HG03558 (cell line): Measurements from ENCODE around the gene TMLHE.
A peak's percentile ranks its signal among the peaks of the same experiment; 100 is the strongest.
"Not testable (repeated sequence)": the region's sequence is repeated elsewhere in the genome, so short reads cannot be mapped to it uniquely, and the experiment has no call there.

ENCODE experiments used
- ATAC-seq: cut with Tn5 transposase; IDR thresholded peaks from one replicate; pipeline ENCODE4 v1.9.1; 2021; ENCODE audit warnings: moderate number of reproducible peaks; ENCODE audit not compliant: unreplicated experiment; ENCODE audit errors: extremely low read depth

The TMLHE gene

GRCh38 chrX:155612312-155613224 lies at the start of gene TMLHE, which contains the start of gene SPRY3:
Gene TMLHE, minus strand, starts transcription at chrX:155612952. Its CDS starts 67,676 bp downstream, at chrX:155545276.
Gene SPRY3, plus strand, starts transcription at chrX:155612586.
- ATAC-seq = no peak

- no peak for ATAC-seq
Measured at GRCh38 chrX:155662282-155662681, 49.5 kb upstream of the TMLHE start.

DNA sequence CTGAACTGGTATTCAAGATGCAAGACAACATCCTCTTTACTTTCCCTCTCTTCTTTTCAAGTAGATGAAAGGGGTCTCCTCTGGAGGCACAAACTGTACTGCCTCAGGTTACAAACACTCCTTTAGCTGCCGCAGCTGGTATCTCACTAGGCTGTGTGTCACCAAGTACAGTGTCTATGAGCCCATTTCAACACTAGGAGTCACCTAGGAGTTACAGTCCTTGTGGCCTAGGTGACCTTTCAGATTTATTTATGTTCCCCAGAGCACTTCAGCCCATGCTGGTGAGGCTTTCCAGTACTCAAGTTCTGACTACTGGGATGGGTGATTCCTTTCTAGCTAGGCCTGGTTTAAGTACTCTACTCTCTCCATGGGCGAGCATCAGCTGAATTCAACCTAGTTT lies 32.4 kb upstream of the TMLHE start:
- ATAC-seq = no peak

GRCh38 chrX:155643240-155643639 lies 30.5 kb upstream of the TMLHE start:
- no peak for ATAC-seq

DNA sequence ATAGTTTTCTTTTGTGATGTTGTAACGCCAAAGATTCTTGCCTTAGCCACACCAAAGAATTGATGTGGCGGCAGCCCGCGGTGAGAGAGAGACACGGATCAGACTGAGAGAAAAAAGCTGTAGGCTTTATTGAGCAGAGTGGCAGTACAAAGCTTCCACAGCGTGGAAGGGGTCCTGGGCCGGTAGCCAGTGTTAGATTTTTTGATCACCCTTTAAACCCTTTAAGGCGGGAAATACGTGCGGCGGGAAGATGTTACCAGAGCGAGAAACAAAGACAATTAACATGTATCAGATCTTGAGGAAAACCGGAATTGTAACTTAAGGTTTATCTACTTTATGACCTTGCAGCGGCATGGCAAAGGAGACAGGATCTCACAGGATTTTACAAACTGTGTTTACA lies 28.6 kb upstream of the TMLHE start:
- ATAC-seq = not testable (repeated sequence)

DNA sequence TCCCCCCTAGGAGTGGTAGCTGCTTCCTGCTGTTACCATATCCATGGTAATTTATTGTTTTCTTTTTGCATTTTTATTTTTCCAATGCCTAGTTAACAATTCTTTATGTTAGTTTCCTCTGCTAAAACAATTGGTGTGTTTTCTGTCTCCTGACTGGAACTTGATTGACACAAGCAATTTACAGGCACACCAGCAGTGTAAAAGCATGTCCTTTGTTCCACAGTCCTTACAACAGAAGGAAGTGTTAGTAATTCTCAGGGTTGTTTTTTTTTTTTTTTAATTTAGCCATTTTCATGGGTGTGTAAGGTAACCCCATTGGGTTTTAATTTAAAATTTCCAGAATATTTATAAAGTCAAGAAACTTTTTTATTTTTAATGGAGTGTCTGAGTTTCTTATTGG lies 25.0 kb upstream of the TMLHE start:
- ATAC-seq = no peak

DNA sequence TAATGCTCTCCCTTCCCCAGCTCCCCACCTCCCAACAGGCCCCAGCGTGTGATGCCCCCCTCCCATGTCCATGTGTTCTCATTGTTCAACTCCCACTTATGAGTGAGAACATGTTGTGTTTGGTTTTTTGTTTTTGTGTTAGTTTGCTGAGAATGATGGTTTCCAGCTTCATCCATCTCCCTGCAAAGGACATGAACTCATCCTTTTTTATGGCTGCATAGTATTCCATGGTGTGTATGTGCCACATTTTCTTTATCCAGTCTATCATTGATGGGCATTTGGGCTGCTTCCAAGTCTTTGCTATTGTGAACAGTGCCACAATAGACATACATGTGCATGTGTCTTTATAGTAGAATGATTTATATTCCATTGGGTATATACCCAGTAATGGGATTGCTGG lies 22.3 kb upstream of the TMLHE start:
- not testable (repeated sequence) for ATAC-seq

- peak; percentile 52 for ATAC-seq
Measured at GRCh38 chrX:155632431-155633100, 19.8 kb upstream of the TMLHE start.

DNA sequence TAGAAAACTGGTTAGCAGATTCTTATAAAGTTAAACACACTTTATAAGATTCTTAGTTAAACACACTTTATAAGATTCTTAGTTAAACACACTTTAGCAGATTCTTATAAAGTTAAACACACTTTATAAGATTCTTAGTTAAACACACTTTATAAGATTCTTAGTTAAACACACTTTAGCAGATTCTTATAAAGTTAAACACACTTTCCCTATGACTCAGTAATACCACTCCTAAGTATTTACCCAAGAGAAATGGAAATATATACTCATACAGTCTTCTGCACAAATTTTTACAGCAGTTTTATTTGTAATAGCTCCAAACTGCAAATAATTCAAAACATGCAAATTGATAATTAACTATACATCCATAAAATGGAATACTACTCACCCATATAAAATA lies 7.4 kb upstream of the TMLHE start:
- ATAC-seq = not testable (repeated sequence)

GRCh38 chrX:155615938-155616337 lies 3.2 kb upstream of the TMLHE start:
- no peak for ATAC-seq

DNA sequence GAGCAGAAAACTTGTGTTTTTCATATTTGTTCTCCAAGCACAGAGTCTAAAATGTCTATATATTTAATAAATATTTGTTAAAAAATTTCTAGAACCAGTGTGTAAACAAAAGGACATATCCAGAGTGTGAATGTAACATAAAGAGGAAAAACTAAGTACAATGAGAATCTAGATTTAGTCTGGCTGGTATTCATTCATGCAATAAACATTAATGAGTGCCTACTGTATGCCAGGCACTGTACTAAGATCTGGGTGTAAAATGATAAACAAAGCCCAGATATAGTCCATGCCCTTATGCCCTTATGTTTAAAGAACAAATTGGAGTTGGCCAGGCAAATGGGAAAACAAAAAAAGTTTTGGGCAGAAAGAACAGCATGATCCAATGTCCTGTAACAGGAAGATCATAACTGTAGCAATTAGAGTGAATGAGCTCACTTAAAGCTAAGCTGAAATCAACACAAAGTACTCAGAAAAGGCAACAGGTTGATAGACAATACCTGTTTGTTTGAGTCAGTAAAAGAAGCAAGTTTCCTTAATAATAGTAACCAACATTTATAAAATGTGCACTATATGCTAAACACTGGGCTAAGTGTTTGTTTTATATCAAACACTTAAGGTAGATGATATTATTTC lies 1.3 kb upstream of the TMLHE start:
- no peak for ATAC-seq

GRCh38 chrX:155611302-155611701 lies 1.4 kb downstream of the TMLHE start:
- ATAC-seq = no peak

- no peak for ATAC-seq
Measured at GRCh38 chrX:155592981-155593380, 19.8 kb downstream of the TMLHE start.

DNA sequence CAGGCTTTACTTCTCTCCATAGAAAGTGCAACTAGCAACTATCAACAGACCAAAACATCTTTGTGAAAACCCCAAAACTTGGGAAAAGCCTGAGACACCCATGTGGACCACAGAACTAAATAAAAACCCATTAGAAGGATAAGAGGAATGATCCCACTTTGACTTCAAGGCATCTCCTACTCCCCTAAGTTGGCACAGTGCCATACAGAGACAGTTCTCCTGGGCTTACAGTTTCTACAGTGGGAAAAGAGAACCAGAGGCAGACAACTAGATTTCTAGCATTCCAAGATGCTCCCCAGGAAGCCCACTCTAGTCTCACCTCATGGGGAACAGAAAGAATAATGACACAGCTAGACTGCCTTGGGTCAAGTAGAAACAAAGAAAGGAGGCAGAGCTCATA lies 20.4 kb downstream of the TMLHE start:
- ATAC-seq = no peak

DNA sequence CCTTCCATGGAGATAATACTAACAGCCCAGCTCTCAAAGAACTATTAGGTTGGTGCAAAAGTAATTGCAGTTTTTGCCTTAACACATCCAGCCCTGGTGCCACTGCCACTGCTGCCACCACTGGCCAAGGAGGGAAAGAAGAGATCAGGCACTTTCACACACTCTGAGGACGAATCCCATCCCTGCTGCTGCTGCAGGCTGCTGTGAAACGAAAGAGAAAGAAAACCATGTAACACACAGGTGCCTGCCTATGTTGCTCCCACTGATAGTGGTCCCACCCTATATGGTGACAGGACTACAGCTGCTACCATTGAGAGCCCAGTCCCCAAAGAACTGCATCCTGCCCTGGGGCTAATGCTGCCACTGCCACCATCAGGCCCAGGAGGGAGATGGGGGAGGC lies 35.1 kb downstream of the TMLHE start:
- ATAC-seq = no peak

DNA sequence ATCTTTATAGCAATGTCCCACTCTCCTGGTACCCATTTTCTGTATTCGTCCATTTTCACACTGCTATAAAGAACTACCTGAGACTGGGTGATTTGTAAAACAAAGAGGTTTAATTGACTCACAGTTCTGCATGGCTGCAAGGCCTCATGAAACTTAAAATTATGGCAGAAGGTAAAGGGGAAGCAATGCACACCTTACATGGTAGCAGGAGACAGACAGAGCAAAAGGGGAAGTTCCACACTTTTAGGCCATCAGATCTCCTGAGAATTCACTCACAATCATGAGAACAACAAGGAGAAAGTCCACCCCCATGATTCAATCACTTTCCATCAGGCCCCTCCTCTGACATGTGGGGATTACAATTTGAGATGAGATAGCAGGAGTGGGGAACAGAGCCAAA lies 49.7 kb downstream of the TMLHE start:
- ATAC-seq = no peak

GRCh38 chrX:155544881-155545280 lies 67.9 kb downstream of the TMLHE start:
- ATAC-seq = no peak

- no peak for ATAC-seq
Measured at GRCh38 chrX:155535866-155536265, 76.9 kb downstream of the TMLHE start.

GRCh38 chrX:155534800-155535199 lies 78.0 kb downstream of the TMLHE start:
- no peak for ATAC-seq

- not testable (repeated sequence) for ATAC-seq
Measured at GRCh38 chrX:155527023-155527422, 85.7 kb downstream of the TMLHE start.

DNA sequence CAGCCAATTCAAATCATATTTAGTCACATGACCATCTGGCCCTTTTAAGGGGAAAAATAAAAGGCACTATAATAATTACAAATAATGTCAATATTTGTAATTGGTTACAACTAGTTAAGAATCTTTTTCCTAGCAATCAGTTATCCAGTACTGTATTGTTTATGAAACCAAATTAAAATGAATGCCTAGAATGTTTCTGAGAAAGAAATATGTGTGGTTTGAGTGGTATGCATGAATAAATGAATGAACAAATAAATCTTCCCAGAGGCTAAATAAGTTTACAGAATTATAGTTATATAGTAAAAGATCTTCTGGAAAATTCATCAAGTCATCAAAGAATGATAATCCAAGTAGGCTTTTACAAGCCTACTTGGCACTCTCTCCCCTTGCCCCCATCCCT lies 98.5 kb downstream of the TMLHE start:
- ATAC-seq = no peak
